Heart right ventricle (tissue), 16 donors: ENCODE measurements around the gene LTBP1. TPM values are rescaled to one million over a fixed set of nuclear protein-coding genes. Genes with fewer than 3 reads are reported as not detected.

ENCODE experiments used
- ATAC-seq, 8 donors: fragments of 200-7000 bp; cut with Tn5 transposase; one replicate each; pipeline ENCODE4 v1.9.1; 2020; ENCODE audit warnings: mild to moderate bottlenecking in 8 of 8, moderate library complexity in 8 of 8, moderate number of reproducible peaks in 1 of 8
- DNase-seq, 2 donors: peaks; one replicate each; pipeline ENCODE4 v3.0.0-alpha.2; 2020
- H3K27ac ChIP-seq, 10 donors: fragments of 200-600 bp; sonication (generic) in 2 of 10; one replicate each; pipeline versions ENCODE4 v1.5.0 to v1.8.0; 2020 to 2022; ENCODE audit warnings: mild to moderate bottlenecking in 3 of 10
- H3K27me3 ChIP-seq, 7 donors: fragments of 200-600 bp; one replicate each; pipeline ENCODE4 v1.8.0; 2021 to 2022; ENCODE audit warnings: mild to moderate bottlenecking in 2 of 7
- H3K36me3 ChIP-seq, 9 donors: fragments of 200-600 bp; sonication (generic) in 1 of 9; one replicate each; pipeline versions ENCODE4 v1.5.0 to v1.8.0; 2020 to 2022; ENCODE audit warnings: mild to moderate bottlenecking in 2 of 9
- H3K4me1 ChIP-seq, 9 donors: fragments of 200-600 bp; sonication (generic) in 1 of 9; one replicate each; pipeline versions ENCODE4 v1.5.0 to v1.8.0; 2020 to 2022; ENCODE audit warnings: mild to moderate bottlenecking in 4 of 9
- H3K4me3 ChIP-seq, 10 donors: fragments of 200-600 bp; sonication (generic) in 2 of 10; one replicate each; pipeline versions ENCODE4 v1.5.0 to v1.8.0; 2020 to 2022; ENCODE audit warnings: mild to moderate bottlenecking in 7 of 10, moderate library complexity in 2 of 10
- H3K9me3 ChIP-seq, 11 donors: fragments of 200-600 bp in 10 of 11; sonication (generic) in 2 of 11; one replicate each; pipeline versions ENCODE4 v1.5.0 to v1.8.0; 2013 to 2022; ENCODE audit warnings: mild to moderate bottlenecking in 2 of 11, control low read depth in 1 of 11, moderate library complexity in 1 of 11
- WGBS, 2 donors: extraction: QIAGEN DNeasy Blood & Tissue Kit; methylation state at CpG; one replicate each; pipeline ENCODE4 v1.1.7; 2013; ENCODE audit warnings: inconsistent platforms in 1 of 2; 5-methylcytosine and 5-hydroxymethylcytosine counted together
- intact Hi-C, 10 donors: fragments of 100-400 bp; cut with DNase I; formaldehyde crosslinking; loops; one replicate each; pipeline versions ENCODE4 v1.11.1 to v1.14.2; 2022
- polyA plus RNA-seq, 2 donors: library from polyadenylated mRNA; stranded (reverse); fragments of 200-250 nt; gene quantifications; one replicate each; pipeline ENCODE4 v1.2.3, GENCODE V29; 2013
- total RNA-seq, 10 donors: library from RNA; stranded (reverse); fragmentation: NEBNext Ultra II Directional in 3 of 10; extraction: Animal tissue kit (Norgen Biotek cat#: 25700) in 3 of 10; gene quantifications; one replicate each; pipeline versions ENCODE4 v1.2.1 to v1.2.4, GENCODE V29; 2021 to 2023
- TF ChIP-seq, protein P1 (sequence below), 9 donors: fragments of 200-600 bp; sonication (generic) in 2 of 9; IDR thresholded peaks; one replicate each; pipeline versions ENCODE4 v1.5.0 to v1.8.0; 2021 to 2022; ENCODE audit warnings: antibody characterized with exemption in 9 of 9, mild to moderate bottlenecking in 5 of 9, moderate library complexity in 1 of 9
- donor health status: Arrhythmogenic right ventricular cardiomyopathy.
- donor health status: ischemic (EF 13 %, LVEDD 7.1; RV severe dilation, severe dysfunction).
- donor health status: healthy with polysubstance abuse.
- donor health status: DM: no; HTN: yes; CAD: no.
- donor health status: DM: no; HTN: no; CAD: no.
- donor health status: ischemic (EF 25% LVEDD 6.9; RV normal size, moderate dysfunction).
- donor health status: ischemic (EF 25% LVEDD 5.7; RV mildly dilated, moderate dysfunction).
- donor health status: healthy.
- donor health status: DM: yes; HTN: yes; CAD: no.
- donor health status: Ischemic cardiomyopathy.
- donor health status: ischemic (EF 35%, LVEDD 5.7; RV mildly dilated, moderate dysfunction).
- donor health status: nonischemic (EF 11% LVEDD 7.7; RV severe dilation, severe dysfunction).
- donor health status: DM: yes; HTN: yes; CAD: no.
- donor health status: PGD.
- donor health status: ischemic (EF 29% LVEDD 5.4; RV normal size, mild dysfunction).
- donor health status: nonischemic (EF 23%, LVEDD 6.1; RV moderate dilation, normal function).

LTBP1 gene
- total and polyA plus RNA-seq, 12 donors = 22.4 to 164 (median 84.3) TPM

DNA sequence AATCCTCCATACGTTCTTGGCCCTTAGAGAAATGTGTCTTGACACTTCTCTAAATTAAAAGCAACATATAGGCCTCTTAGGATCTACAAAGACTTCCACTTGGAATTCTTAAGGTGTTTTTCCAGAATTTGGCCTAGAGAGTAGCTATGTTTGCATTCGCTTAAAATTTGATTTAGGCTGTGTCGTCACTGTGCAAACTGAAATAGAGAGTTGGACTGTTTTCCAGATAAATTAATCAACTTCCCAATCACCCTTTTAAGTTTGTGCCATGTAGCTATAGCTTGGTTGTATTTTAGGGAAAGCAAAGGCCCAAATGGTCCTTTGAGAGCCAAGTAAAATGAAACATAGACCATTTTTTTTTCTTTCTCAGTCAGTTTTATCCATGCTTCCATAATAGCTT, 401.1 kb downstream of the LTBP1 start:
- H3K4me1 ChIP-seq = peaks cover 0 to 9% (median 0%) of the 10 kb centered on the region in 9 donors
- intact Hi-C loops = no loop called here
- H3K36me3 ChIP-seq = peaks cover 0 to 68% (median 14%) of the 10 kb centered on the region in 9 donors
- no peak overlapping the region for H3K27ac ChIP-seq
- no peak for ATAC-seq
- no peak overlapping the region for H3K4me3 ChIP-seq
- no peaks in the 10 kb centered on the region for H3K27me3 ChIP-seq
- 83 to 91% methylated on average over 3 of the region's 3 CpGs for WGBS, 2 donors
- DNase-seq = no peak
- TF ChIP-seq, protein P1, sequence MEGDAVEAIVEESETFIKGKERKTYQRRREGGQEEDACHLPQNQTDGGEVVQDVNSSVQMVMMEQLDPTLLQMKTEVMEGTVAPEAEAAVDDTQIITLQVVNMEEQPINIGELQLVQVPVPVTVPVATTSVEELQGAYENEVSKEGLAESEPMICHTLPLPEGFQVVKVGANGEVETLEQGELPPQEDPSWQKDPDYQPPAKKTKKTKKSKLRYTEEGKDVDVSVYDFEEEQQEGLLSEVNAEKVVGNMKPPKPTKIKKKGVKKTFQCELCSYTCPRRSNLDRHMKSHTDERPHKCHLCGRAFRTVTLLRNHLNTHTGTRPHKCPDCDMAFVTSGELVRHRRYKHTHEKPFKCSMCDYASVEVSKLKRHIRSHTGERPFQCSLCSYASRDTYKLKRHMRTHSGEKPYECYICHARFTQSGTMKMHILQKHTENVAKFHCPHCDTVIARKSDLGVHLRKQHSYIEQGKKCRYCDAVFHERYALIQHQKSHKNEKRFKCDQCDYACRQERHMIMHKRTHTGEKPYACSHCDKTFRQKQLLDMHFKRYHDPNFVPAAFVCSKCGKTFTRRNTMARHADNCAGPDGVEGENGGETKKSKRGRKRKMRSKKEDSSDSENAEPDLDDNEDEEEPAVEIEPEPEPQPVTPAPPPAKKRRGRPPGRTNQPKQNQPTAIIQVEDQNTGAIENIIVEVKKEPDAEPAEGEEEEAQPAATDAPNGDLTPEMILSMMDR (IDR thresholded peaks at IDR 0.05) = no peak
- H3K9me3 ChIP-seq = no peaks in the 10 kb centered on the region

DNA sequence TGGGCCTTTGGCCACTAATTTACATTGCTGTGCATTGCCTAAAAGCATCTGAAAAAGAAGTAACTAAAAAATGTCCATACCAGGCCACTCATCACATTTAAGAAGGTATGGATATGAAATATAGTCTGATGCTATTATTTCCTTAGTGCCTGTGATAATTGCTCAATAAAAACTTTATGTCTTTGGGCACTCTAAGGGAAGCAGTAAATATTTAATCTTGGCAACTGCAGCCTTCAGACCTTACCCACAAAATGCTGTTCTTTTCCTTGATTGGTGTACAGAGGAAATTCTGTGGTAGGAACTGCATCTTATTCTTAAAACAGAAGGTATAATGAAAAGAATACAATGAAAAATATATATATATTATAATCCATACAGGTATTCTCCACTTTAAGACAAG, 403.9 kb downstream of the LTBP1 start:
- ATAC-seq = no peak
- no peak for DNase-seq
- H3K9me3 ChIP-seq = peaks cover 0 to 5% (median 0%) of the 10 kb centered on the region in 11 donors
- TF ChIP-seq, protein P1 (IDR thresholded peaks at IDR 0.05) = no peak
- no peak overlapping the region for H3K4me3 ChIP-seq
- H3K4me1 ChIP-seq = peaks cover 0 to 7% (median 0%) of the 10 kb centered on the region in 9 donors
- H3K27ac ChIP-seq = no peak overlapping the region
- H3K36me3 ChIP-seq = peaks cover 0 to 76% (median 11%) of the 10 kb centered on the region in 9 donors
- H3K27me3 ChIP-seq = no peaks in the 10 kb centered on the region
- intact Hi-C loops = no loop called here

DNA sequence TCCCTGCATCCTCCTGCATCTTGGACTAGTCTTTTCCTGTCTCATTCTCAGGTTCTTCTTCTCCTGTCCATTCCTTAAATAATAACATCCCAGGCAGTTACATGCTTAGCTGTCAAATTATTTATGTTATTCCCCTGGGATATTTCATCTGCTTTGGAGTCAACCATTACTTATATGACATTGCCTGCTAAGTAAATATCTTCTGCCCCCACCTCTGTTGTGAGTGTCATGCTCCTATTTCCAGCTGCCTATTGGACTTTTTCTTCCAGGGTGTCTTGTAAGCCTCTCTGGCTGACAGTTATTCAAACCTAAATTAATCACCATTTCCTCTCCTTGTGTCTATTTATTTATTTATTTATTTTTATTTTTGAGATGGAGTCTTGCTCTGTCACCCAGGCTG, 405.0 kb downstream of the LTBP1 start:
- Histone ChIP-seq H3K4me1 (peaks cover 0 to 7% (median 0%) of the 10 kb centered on the region in 9 donors), H3K27ac (no peak overlapping the region), H3K4me3 (no peak overlapping the region), H3K9me3 (peaks cover 0 to 16% (median 0%) of the 10 kb centered on the region in 11 donors), H3K27me3 (no peaks in the 10 kb centered on the region), H3K36me3 (peaks cover 0 to 86% (median 20%) of the 10 kb centered on the region in 9 donors)
- DNase-seq = no peak
- intact Hi-C loops = no loop called here
- no peak for ATAC-seq
- TF ChIP-seq, protein P1 (IDR thresholded peaks at IDR 0.05) = no peak

DNA sequence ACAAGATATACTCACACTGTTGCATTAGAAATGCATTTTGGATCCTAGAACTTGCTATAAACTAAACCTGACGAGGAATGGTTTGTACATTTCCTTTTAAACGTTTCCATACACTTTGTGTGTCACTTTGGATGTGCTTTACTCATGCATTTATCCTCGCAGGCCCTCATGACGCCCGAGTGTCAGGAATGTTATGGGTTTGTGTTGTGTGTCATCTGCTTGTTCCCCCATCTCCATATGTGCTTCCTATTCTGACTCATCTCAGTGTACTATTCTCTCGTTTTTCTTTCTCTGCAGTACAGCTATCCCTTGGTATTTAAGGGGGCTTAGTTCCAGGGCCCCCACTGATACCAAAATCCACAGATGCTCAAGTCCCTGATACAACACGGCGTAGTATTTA, 408.2 kb downstream of the LTBP1 start:
- no peak overlapping the region for H3K27ac ChIP-seq
- ATAC-seq = no peak
- intact Hi-C loops = no loop called here

More for the DNA sequence above, 408.2 kb downstream of the LTBP1 start:
- no peak overlapping the region for H3K4me3 ChIP-seq
- no peaks in the 10 kb centered on the region for H3K27me3 ChIP-seq
- peaks cover 0 to 63% (median 20%) of the 10 kb centered on the region in 9 donors for H3K36me3 ChIP-seq
- DNase-seq = no peak
- no peaks in the 10 kb centered on the region for H3K4me1 ChIP-seq
- TF ChIP-seq, protein P1 (IDR thresholded peaks at IDR 0.05) = no peak
- WGBS, 2 donors = 87 to 93% methylated on average over 8 of the region's 8 CpGs
- peaks cover 0 to 17% (median 0%) of the 10 kb centered on the region in 11 donors for H3K9me3 ChIP-seq
